HG02623 (cell line): ENCODE data around the gene RMND5A.

Experiments used
- ATAC-seq: cut with Tn5 transposase; IDR thresholded peaks from one replicate; pipeline ENCODE4 v1.9.1; 2021; ENCODE audit warnings: moderate library complexity; ENCODE audit not compliant: unreplicated experiment

Gene RMND5A

DNA sequence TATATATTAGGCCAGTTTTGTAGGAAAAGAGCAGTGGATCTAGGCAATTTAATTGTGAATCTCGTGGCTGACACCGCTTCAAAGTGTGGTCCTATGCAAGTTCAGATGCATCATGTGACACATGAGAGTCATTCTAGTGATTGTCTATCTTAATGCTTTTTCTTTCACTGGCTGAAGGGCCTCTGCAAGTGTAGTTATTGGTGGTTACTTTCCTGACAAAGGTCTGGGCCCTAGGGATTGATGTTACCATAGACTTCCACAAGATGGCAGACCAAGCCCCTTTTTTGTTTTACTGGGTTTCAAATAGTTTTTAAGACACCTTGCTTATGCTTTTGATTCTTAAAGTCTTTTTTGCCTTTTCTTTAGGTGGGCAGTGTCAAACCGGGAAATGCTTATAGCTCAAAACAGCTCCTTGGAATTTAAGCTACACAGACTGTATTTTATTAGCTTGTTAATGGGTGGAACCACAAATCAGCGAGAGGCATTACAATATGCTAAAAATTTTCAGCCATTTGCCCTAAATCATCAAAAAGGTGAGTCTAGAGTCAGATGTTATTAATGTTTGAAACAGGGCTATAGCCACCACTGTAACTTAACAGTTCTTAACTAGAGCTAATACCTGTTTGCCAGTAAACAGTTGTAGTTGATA, 44.7 kb downstream of the RMND5A start:
- no peak for ATAC-seq

DNA sequence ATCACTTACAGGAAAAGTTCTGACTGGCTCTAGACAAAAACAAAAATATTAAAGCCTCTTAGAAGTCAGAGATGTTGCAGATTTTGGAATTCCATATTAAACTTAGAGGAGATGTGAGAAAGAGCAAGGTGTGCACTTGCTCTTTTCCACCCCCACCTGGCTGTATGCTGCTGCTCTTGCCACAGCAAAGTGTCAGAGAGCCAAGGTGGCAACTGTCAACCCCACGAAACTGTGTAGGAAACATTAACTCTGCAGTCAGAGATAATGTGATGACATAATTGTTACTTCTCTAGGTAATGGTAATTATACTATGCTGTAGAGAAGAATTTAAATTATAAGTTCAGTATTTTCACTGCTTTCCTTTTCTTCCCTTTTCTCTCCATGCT, 45.2 kb downstream of the RMND5A start:
- no peak for ATAC-seq

DNA sequence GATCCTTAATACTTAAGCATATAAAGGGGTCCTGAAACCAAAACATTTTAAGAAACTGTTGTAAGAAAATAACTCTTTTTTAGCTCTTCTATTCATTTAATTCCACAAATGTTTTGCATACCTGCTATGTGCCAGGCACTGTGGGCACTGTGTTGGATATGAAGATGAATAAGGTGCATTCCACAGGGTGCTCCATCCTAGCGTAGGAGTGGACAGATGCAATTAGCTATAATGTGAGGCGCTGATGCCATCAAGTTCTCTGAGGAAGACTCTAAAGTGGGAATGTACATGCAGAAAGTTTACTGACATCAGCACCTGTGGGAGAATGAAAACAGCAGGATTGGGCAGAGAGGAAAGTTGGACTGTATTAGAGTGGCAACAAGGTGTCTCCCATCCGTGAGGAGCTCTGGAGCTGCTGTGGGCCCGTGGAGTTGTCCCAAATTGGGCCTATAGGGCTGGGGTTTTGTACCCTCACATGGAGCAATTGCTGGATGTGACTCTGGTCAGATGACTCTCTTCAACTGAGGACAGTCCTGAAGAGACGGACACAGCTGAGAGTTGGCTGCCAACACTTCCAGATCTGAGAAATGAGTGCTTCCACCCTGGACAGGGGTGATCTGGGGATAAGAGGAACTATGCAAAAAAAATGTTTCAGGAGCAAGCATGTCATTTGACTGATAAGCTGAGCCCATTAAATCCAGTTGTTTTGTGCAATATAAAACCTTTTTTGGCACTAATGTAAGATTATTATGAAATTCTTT, 48.3 kb downstream of the RMND5A start:
- no peak for ATAC-seq

DNA sequence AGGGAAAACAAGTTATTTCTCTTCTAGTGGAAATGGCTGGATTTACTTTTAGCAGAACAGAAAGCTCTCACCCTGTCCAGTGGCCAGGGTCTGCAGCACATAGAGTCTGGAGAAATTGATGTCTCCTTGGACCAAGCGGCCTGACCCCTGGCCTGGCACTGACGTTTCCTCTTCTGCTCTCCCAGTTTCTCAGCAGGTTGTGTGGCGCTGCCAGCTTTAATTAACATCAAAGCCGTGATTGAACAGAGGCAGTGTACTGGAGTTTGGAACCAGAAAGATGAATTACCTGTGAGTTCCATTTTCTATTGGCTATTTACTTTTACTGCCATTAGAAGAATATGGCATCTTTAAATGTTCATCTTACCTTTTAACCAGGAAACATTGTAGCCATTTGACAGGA, 49.7 kb downstream of the RMND5A start:
- ATAC-seq: no peak

DNA sequence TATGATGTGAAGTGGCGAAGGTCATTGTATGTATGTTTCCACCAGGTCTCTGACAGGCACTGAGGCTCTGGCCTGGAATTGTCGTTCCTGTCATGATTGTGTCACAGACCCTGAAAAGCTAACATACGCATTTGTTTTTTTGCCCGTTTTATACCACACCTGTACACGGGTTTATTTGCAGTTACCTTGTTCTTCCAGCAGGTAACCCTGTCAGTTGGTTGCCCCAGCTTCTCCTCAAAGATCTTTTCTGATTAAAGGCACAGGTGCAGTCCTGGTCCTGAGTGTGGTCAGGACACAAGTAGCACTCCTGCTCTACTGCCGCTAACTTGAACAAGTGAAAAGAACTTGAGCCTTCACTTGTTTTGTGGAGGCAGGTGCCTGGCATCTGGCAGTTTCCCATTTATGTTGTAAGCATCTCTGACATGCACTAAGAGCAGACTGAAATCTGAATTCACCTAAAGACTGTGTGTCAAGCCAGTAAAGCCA, 50.8 kb downstream of the RMND5A start:
- no peak for ATAC-seq

DNA sequence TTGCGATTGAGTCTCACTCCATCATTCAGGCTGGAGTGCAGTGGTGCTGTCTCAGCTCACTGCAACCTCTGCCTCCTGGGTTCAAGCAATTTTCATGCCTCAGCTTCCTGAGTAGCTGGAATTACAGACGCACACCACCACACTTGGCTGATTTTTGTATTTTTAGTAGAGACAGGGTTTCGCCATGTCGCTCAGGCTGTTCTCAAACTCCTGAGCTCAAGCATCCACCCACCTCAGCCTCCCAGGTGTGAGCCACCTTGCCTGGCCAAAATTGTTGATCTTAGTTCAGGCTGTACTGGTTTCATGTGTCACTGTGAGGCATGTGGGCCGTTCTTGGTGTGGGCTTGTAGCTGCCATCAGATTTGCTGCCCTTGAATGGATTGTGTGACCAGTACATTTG, 52.5 kb downstream of the RMND5A start:
- no peak for ATAC-seq

DNA sequence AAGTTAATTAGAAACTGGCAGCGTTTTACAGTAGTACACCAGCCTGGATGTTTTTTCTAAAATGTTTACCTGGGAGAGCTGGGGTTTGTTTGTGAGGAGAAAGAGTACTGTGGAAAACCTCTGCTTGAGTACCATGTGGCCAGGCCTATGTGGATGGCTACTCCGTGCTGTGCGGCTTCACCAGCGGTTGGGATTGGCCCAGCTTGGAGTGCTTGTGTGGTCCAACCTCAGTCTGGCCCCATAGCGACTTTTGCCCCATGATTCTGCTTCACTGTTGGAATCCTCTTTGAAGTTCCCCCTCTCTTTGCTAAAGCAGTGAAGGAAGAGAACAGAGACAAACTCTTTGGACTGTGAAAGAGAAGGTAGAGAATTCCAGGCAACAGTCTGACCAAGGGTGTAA, 54.8 kb downstream of the RMND5A start:
- no peak for ATAC-seq

DNA sequence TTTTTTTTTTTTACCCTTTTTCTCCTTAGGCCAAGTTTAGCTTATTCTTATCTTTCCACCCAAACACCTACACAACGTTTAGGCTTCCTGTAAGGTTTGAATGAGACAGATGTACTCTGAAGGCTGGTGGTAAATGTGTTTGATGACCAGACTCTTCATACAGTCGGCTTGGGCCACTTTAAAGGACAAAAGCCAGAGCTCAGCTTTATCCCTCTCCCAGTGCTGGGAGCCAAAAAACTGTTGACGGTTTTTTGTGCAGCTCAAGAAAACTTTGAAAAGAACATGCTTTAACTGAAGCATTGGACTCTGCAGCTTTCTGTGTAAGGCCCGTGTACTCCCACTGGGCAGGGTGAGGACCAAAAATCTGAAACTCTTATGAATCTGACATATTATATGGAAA, 55.2 kb downstream of the RMND5A start:
- no peak for ATAC-seq

DNA sequence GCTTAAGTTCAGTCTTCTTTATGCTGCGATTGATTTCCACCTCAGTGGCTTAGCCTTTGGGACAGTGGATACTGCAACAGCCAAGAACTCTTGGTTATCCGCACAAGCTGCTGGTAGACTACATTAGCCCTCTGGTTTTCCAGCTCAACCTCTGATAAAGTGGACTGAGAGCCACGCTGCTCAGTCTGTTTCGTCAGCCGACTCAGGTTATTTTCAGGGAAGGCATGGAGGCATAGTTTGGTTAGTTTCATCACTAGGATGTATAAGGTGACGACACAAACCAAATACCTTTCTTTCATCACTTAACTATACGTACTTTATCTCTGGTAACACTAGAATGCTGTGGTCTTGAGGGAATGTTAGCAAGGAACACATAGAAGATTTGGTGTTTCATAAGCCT, 56.4 kb downstream of the RMND5A start:
- no peak for ATAC-seq

DNA sequence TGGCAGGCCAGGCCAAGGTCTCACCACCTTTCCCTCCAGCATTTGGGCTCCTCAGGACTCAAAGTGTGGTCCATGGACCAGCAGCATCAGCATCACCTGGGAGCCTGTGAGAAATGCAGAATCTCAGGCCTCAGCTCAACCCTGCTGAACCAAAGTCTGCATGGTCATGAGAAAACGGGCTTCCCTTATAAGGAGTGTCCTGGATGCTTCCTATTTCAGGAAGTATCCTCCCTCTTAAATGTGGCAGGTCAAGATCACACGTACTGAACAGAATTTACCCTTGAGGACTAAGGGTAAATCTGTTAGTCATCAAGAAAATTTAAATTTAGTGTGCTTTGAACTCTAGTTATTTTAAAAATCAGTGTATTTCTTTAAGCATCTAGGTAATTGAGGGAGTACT, 58.9 kb downstream of the RMND5A start:
- no peak for ATAC-seq

DNA sequence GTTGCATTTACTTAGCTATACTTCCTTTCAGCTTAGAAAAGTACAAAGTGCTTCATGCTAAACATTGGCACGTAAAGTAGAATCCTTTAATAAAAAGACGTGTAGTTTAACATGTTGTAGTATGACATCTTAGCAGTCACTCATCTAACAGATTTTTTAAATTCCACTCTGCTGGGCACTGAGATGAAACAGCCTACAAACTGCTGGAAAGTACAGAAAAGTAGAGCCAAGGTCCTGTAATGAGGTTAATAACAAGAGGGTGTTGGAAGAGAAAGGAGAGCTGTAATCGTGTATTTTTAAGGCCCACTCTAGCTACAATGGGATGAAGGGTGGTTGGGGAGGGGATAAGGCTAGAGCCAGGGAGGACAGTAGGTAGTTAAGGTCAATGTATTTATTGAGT, 59.9 kb downstream of the RMND5A start:
- ATAC-seq: no peak

DNA sequence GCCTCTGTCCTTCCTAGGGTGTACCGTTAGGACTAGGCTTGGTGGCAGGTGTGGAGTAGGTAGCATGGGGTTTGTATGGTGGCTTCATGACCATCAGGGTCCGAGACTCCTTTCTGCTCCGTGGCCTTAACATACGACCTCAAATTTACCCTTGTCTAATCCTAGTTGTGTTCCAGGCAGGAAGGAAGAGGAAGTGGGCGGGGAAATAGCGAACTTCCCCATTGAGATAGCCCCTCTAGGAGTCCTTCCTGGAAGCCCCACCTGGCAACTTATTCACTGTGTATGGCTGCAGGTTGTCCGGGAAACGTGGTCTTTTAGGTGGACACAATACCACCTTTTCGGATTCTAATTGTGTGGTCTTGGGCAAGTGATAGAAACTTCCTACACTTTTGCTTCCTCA, 61.3 kb downstream of the RMND5A start:
- ATAC-seq: no peak

DNA sequence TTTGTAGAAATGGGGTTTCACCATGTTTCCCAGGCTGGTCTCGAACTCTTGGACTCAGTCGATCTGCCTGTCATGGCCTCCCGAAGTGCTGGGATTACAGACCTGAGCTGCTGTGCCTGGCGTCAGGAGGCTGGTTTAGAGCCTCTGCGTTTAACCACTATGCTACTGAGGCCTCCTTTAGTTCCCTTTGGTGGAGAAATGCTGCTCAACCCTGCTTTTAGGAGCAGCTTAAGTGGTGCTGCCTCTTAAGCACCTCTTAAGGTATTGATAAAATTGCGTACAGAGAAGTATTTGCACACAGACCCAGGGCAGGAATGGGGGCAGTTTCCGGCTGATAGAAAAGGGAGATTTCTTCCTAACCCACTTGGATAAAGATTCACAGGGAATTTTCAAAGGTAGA, 62.7 kb downstream of the RMND5A start:
- ATAC-seq: no peak

DNA sequence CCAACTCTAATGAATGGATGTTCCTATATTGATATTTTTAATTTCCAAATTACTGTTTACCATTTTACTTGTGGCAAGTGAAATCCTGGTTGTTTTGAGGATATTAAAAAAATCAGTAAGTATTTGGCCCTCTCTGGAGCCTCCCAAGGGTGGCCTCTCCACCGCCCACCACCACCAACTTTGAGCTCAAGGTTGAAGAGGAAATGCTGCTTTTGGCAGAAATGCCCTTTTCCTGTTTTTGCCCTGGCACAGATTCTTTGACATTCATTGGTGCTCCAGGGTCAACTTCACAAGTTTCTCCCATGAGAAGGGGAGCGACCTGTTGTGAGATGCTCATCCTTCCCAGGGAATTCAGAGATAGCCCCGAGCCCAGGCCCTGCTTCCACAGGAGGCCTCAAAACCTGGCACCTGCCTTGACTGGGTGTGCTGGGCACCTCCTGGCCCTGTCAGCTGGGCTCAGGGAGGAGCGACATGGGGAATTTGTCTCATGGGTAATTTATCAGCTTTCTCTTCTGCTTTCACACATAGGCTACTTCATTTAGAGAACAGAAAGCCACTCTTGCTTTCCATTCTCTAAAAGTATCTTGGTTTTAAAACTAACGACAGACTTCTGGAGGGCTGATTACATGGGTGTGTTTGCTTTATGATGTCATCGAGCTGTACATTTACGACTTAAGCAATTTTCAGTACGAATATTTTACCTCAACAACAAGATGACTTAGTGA, 63.7 kb downstream of the RMND5A start:
- ATAC-seq: peak; percentile 93

DNA sequence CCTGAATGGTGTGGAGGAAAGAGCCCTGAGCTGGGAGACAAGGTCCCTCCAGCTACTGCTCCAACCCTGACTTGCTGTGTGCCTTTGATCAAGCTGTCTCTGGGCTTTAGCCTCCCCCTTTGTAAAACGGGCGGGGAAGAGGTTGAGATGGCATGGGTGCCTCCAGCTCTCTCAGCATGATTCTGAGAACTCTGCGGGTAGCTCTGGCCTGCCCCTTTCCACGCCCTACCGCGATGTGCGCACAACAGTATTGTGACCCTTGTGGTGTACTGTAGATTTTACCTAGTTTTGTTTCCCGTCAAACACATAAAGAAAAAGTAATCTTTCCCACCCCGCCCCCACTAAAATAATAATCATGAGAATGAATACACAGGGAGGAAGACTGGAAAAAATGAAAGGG, 65.4 kb downstream of the RMND5A start:
- ATAC-seq: no peak

DNA sequence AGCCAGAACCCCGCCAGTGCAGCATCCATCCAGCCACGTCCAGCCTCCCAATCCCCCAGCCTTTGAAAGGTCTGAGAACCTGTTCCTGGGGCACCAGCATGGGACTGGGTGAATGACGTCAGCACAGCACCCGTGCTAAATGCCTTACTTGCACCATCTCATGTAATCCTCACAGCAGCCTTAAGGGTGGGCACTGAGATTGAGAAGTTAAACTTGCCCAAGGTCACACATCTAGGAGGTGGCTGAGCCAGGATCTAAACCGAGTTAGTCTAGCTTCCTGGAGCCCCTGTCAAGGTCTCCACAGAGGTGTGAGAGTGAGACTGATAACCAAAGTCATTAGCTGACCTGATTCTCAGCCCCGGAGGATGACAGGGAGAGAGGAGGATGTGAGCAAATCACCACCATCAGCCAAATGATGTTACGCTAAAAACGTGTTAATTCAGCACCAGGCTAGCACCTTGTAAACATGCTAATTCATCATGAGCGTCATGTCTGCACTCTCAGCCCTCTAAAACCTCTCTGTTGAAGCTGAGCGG, 66.0 kb downstream of the RMND5A start:
- no peak for ATAC-seq

DNA sequence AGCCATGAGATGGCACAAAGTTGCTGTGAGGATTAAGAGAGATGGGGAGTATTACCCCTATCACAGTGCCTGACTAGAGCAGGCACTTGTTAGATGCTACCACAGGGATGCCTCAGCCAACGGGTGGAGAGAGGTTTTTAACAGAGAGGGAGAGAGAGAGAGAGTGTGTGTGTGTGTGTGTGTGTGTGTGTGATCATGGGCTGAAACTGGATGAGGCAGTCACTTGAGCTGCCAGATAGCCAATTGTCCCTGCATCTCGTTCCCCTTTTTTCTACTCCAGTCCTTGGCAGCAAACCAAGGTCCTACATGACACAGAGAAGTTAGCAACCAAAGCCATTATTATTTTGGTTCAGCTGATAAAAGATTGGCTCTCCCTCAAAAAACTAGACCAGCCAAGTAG, 67.6 kb downstream of the RMND5A start:
- no peak for ATAC-seq

DNA sequence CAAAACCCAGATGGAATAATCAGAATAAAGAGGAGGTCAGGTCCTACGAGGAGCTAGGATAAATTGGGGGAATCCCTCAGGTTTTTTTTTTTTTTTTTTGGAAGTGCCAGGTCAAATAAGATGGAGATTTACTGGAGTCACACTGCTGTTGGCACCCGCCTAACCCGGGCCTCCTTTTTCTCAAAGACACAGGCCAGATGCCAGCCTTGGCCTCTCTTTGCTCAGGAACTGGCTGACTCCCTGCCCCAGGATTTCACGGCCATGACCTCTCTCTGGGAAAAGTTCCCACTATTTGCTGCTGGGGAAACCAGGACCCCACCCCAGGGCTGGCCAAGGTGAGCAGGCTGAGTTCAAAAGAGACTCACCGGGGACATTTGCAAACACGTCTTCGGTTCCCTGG, 68.1 kb downstream of the RMND5A start:
- no peak for ATAC-seq

DNA sequence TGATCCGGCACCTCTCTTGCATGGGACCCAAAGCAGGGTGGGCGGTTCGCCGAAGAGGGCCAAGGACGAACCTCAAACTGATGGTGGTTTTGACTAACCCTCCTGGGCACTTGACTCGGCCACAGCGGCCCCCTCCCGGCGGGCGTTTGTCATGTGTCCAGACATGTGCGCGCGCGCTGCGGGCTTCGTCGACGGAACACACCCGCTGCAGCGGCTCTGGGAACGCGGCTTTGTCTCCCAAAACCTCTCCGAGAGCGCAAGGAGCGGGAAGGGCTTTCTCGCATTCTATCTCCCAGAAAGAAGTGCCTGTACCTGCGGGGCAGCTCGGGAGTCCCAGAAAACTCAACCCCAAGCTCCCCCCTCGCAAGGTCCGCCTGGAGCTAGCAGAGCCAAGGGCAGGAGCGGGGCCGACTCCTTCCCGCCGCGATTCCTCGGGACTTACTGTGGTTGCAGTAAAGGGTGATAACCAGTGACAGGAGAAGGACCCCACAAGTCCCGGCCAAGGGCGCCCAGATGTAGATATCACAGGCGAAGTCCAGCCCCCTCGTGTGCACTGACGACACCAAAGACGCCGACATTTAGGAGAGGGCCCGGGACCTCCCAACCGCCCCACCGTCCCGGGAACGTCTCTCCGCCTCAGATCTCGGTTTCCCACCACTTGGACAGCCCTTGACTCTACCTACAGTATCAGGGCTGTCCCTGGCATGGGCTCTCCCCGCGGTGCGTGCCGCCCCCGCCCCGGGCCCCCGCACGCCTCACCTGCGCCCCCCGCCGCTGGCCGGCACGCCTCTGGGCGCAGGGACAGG, 69.0 kb downstream of the RMND5A start:
- no peak for ATAC-seq

DNA sequence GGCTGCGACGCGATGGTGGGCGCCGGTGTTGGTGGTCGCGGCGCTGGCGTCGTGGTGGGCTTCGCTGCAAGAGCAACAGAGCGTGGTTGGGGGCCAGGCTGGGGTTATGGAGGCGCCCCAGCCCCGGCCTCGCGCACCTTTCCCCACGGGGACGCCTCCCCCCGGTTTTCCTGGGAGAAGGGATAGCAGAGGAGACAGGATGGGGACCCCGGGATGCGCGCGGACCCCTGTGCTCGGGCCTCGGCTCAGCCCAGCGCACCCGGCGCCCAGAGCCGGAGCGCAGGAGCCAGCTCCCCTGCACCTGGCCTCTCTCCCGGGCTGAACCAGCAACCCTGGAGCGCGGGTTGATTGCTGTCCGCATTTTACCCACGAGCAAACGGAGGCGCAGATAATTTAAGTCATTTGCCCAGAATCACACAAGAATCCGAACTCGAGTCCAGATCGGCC, 69.6 kb downstream of the RMND5A start:
- no peak for ATAC-seq

DNA sequence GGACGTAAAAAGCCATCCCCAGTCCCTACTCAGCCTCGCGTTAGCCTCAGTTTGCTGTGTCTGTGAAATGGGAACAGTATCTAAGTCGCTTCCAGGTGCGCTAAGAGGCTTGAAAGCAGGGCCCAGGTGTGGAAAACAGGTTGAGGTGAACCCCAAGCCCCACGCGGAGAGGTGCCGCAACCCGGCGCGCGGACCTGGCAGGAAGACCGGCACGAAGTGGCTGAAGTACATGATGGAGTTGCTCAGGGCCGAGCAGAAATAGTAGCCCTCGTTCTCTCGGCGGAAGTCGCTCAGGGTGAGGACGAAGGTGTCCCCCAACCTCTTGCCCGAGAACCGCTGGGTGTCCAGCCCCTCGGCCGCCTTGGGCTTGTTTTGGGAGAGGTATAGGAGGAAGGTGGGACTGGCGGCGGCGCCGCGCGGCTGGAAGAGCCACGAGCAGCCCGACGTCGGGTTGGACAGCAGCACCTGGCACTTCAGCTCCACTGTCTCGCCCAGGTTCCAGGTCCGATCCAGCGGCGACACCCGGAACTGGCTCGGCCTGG, 70.1 kb downstream of the RMND5A start:
- ATAC-seq: no peak
